T-cell (primary cell): ENCODE data around the gene HCFC1R1. TPM values are rescaled to one million over a fixed set of nuclear protein-coding genes. Genes with fewer than 3 reads are reported as not detected.

Source experiments
- ATAC-seq, 4 experiments: fragments of 200-7000 bp in 3 of 4; fragments of 150-1000 bp in 1 of 4; cut with Tn5 transposase; replicated peaks in 1 of 4; 1 replicate in 3 of 4; 2 replicates in 1 of 4; pipeline ENCODE4 v1.10.0; 2021; ENCODE audit warnings: moderate library complexity in 3 of 4, mild to moderate bottlenecking in 2 of 4, moderate number of reproducible peaks in 1 of 4
- CTCF ChIA-PET, 2 donors: fragments of 300-600 bp; sonication (Branson Sonifier 250); formaldehyde crosslinking; loops; one replicate each; lab custom pipeline; 2022; ENCODE audit warnings: antibody characterized with exemption in 2 of 2; lab: Charles Lee
- POLR2A ChIA-PET, 2 donors: fragments of 300-600 bp; sonication (Branson Sonifier 250); formaldehyde crosslinking; loops; one replicate each; lab custom pipeline; 2022; ENCODE audit warnings: antibody characterized with exemption in 2 of 2; lab: Charles Lee
- DNase-seq, 35 experiments: peaks; one replicate each; pipeline versions ENCODE4 v3.0.0 to v3.0.0-alpha.2; 2013 to 2023
- H3K27ac ChIP-seq: one replicate; pipeline ENCODE4 v1.5.1; 2013; ENCODE audit warnings: low read length
- H3K27me3 ChIP-seq, 2 experiments: replicated peaks in 1 of 2; 1 replicate in 1 of 2; 2 replicates in 1 of 2; pipeline versions ENCODE4 v1.6.1 to v1.7.0; 2013; ENCODE audit warnings: low read length in 1 of 2, mixed read lengths in 1 of 2; ENCODE audit not compliant: control insufficient read depth in 2 of 2, insufficient read depth in 2 of 2; ENCODE audit errors: extremely low read depth in 1 of 2
- H3K36me3 ChIP-seq, 2 donors: 1 replicate in 1 of 2; 2 replicates in 1 of 2; pipeline versions ENCODE4 v1.6.1 to v1.7.0; 2013; ENCODE audit warnings: low read length in 1 of 2; ENCODE audit not compliant: control insufficient read depth in 2 of 2, insufficient read depth in 1 of 2; ENCODE audit errors: extremely low read depth in 1 of 2
- H3K4me1 ChIP-seq, 2 experiments: 1 replicate in 1 of 2; 2 replicates in 1 of 2; pipeline versions ENCODE4 v1.6.1 to v1.7.0; 2013; ENCODE audit warnings: low read length in 2 of 2, mixed read lengths in 1 of 2; ENCODE audit not compliant: insufficient read depth in 2 of 2, control insufficient read depth in 1 of 2; ENCODE audit errors: extremely low read depth in 1 of 2
- H3K4me3 ChIP-seq, 2 donors: 1 replicate in 1 of 2; 2 replicates in 1 of 2; pipeline versions ENCODE4 v1.5.1 to v1.7.0; 2013; ENCODE audit warnings: mild to moderate bottlenecking in 2 of 2, low read length in 1 of 2, moderate library complexity in 1 of 2; ENCODE audit not compliant: control insufficient read depth in 1 of 2; ENCODE audit errors: extremely low read depth in 1 of 2
- H3K9me3 ChIP-seq: 2 replicates; pipeline ENCODE4 v1.7.0; 2013
- H3K27ac Mint-ChIP-seq, 2 donors: one replicate each; pipeline ENCODE4 v1.8.0; 2020 to 2021; ENCODE audit warnings: mild to moderate bottlenecking in 2 of 2, mixed read lengths in 2 of 2
- H3K27me3 Mint-ChIP-seq, 2 donors: one replicate each; pipeline ENCODE4 v1.8.0; 2021 to 2022; ENCODE audit warnings: mixed read lengths in 2 of 2
- H3K36me3 Mint-ChIP-seq: one replicate; pipeline ENCODE4 v1.8.0; 2021; ENCODE audit warnings: mixed read lengths
- H3K4me1 Mint-ChIP-seq, 3 donors: one replicate each; pipeline ENCODE4 v1.8.0; 2020 to 2022; ENCODE audit warnings: mixed read lengths in 3 of 3, mild to moderate bottlenecking in 1 of 3
- H3K4me3 Mint-ChIP-seq, 3 donors: one replicate each; pipeline ENCODE4 v1.8.0; 2020 to 2022; ENCODE audit warnings: mild to moderate bottlenecking in 3 of 3, mixed read lengths in 3 of 3, moderate library complexity in 3 of 3
- H3K9me3 Mint-ChIP-seq, 3 donors: one replicate each; pipeline ENCODE4 v1.8.0; 2020 to 2022; ENCODE audit warnings: mixed read lengths in 3 of 3
- WGBS: methylation state at CpG from one replicate; pipeline ENCODE4 v1.1.5; 2013; ENCODE audit warnings: missing lambda C conversion rate; ENCODE audit not compliant: insufficient coverage; 5-methylcytosine and 5-hydroxymethylcytosine counted together
- total RNA-seq, 35 experiments: library from RNA in 6 of 35; stranded (reverse) in 6 of 35; fragments of 120-200 nt in 1 of 35; gene quantifications; one replicate each; pipeline versions ENCODE4 v1.2.1 to v1.2.4 and lab custom pipeline; 2013 to 2026

The HCFC1R1 gene
- total RNA-seq, 5 donors from 2014 or later (not counting 1 experiment from before 2014, with no cell fraction given) = 11.4 to 25.9 (median 22.3) TPM

DNA sequence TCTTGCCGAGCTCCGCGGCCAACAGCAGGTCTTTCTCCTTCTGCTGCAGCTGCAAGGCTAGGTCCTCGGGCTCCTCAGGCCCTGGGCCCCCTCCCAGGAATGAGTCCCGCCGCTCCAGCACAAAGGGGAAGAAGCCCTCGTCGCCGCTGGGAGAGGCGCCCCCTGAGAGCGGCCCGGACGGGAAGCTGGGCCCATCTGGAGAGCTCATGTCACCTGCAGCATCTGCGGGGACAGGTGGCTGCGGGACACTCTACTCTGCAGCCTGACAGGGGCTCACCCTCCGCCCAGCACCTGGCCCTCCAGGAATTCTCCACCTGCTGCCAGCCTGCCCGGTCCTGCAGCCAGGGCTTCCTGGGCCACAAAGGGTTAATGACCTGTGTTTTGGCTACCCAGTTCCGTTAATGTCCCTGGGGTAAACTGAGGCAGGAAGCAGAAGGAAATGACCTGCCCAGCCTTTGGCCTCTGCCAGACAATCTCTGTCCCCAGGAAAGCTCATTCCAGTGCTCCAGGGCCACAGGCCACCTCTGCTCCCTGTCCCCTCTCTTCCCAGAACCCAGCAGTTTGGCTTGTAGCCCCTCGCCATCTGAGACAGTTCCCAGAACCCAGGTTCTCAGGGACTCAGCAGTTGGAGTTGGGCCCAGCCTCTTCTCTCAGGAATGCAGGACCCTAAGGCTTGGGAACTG is 11.7 kb upstream of the HCFC1R1 start:
- Mint-ChIP-seq H3K36me3 (no peaks in the 10 kb centered on the region), H3K9me3 (no peaks in the 10 kb centered on the region), H3K4me1 (peaks cover 8 to 19% (median 19%) of the 10 kb centered on the region in 3 donors), H3K27ac (peak overlapping the region in 1 of 2 donors; percentile 43), H3K27me3 (peaks cover 52 to 76% of the 10 kb centered on the region in 2 donors), H3K4me3 (peak overlapping the region in 1 of 3 donors; percentile 35)
- CTCF ChIA-PET = interaction anchor here in 1 of 2 donors (0.6 to 1.0 kb wide), 2 partner anchors 8 to 9 kb away, joined by 4 to 5 read pairs; no protein-coding TSS in a partner anchor
- Histone ChIP-seq H3K36me3 (no peaks in the 10 kb centered on the region), H3K4me1 (peaks cover 0 to 19% of the 10 kb centered on the region in 2 experiments), H3K4me3 (no peak overlapping the region), H3K9me3 (no peaks in the 10 kb centered on the region), H3K27me3 (peaks cover 10 to 98% of the 10 kb centered on the region in 2 experiments), H3K27ac (no peak overlapping the region)
- POLR2A ChIA-PET = interaction anchor here (0.6 kb wide), 2 partner anchors 10 to 112 kb away, joined by 5 to 8 read pairs; no protein-coding TSS in a partner anchor
- WGBS = 33% methylated on average over 18 of the region's 19 CpGs
- DNase-seq = no peak
- ATAC-seq = no peak

- peaks cover 7 to 89% of the 10 kb centered on the region in 2 experiments for H3K27me3 ChIP-seq
Measured at GRCh38 chr16:3032624-3033023, 8.9 kb upstream of the HCFC1R1 start.

GRCh38 chr16:3030222-3031212 is 6.8 kb upstream of the HCFC1R1 start:
- H3K4me3 ChIP-seq = no peak overlapping the region
- H3K27ac ChIP-seq = no peak overlapping the region
- ChIA-PET POLR2A (interaction anchor here in 1 of 2 donors (0.6 kb wide), 1 partner anchor 1841 kb away, joined by 3 read pairs; no protein-coding TSS in a partner anchor), CTCF (interaction anchor here (1.0 to 2.0 kb wide), 3 partner anchors 23 to 100 kb away, joined by 3 to 28 read pairs (median 3); no protein-coding TSS in a partner anchor)
- peaks cover 3 to 32% of the 10 kb centered on the region in 2 experiments for H3K4me1 ChIP-seq
- Mint-ChIP-seq H3K4me1 (peaks cover 19 to 40% (median 28%) of the 10 kb centered on the region in 3 donors), H3K9me3 (no peaks in the 10 kb centered on the region), H3K27ac (no peak overlapping the region), H3K27me3 (peaks cover 40 to 48% of the 10 kb centered on the region in 2 donors), H3K4me3 (peak overlapping the region; percentile 44 to 74 (median 62)), H3K36me3 (peaks cover 9% of the 10 kb centered on the region)
- no peaks in the 10 kb centered on the region for H3K9me3 ChIP-seq
- H3K36me3 ChIP-seq = peaks cover 15 to 22% of the 10 kb centered on the region in 2 donors
- DNase-seq = no peak
- ATAC-seq = no peak
- WGBS = 81% methylated on average over 29 of the region's 33 CpGs
- H3K27me3 ChIP-seq = peaks cover 7 to 69% of the 10 kb centered on the region in 2 experiments

More at GRCh38 chr16:3032624-3033023, 8.9 kb upstream of the HCFC1R1 start:
- Mint-ChIP-seq H3K4me1 (peaks cover 25 to 44% (median 35%) of the 10 kb centered on the region in 3 donors), H3K9me3 (no peaks in the 10 kb centered on the region), H3K4me3 (no peak overlapping the region), H3K27ac (peak overlapping the region in 1 of 2 donors; percentile 55), H3K27me3 (peaks cover 51 to 60% of the 10 kb centered on the region in 2 donors), H3K36me3 (no peaks in the 10 kb centered on the region)
- WGBS = 36% methylated on average over 5 of the region's 7 CpGs
- Histone ChIP-seq H3K36me3 (peaks cover 0 to under 1% of the 10 kb centered on the region in 2 donors), H3K9me3 (no peaks in the 10 kb centered on the region), H3K4me1 (peaks cover 3 to 45% of the 10 kb centered on the region in 2 experiments), H3K4me3 (no peak overlapping the region), H3K27ac (no peak overlapping the region)
- DNase-seq (no peak), ATAC-seq (no peak)
- ChIA-PET POLR2A (interaction anchor here in 1 of 2 donors (0.6 kb wide), 1 partner anchor 45 kb away, joined by 3 read pairs; no protein-coding TSS in a partner anchor), CTCF (interaction anchor here (0.7 to 1.3 kb wide), 3 partner anchors 12 to 225 kb away, joined by 3 to 7 read pairs (median 5); partner anchors contain the start of gene TNFRSF12A (in 1 of the 2))

- H3K4me3 ChIP-seq = peak overlapping the region in 1 of 2 donors; percentile 35
- ATAC-seq = peak; percentile 23 to 51 (median 37)
- no peaks in the 10 kb centered on the region for H3K9me3 Mint-ChIP-seq
Measured at GRCh38 chr16:3029491-3030221, 5.9 kb upstream of the HCFC1R1 start.

DNA sequence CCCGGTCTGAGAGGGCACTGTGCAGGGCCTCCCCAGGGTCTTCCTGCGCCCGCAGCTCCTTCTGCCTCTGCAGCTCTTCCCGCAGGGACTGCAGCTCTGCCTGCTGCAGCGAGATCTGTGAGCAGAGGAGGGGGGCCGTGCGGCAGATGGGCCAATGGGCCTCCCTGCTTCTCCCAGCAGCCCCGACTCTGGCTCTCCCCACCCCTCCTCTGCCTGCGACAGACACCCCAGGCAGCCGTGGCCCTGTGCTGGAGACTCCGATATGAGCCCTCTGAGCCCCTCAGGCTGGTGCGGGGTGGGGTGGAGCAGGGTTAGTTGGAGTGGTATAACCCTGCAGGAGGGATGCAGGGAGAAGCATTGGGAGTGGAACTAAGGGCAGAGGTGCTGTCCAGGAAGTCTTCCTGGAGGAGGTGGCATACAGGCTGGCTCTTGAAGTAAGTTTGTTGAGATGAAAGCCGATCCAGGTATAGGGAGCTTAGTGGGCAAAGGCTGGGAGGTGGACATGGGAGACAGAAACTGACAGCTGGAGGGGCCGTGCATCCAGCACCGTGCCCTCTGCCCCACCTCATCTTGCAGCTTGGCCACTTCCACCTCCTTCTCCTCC is 5.1 kb upstream of the HCFC1R1 start:
- H3K4me3 Mint-ChIP-seq = peak overlapping the region; percentile 28 to 74 (median 36)
- no peaks in the 10 kb centered on the region for H3K9me3 ChIP-seq
- ChIA-PET POLR2A (interaction anchor here in 1 of 2 donors (0.6 kb wide), 1 partner anchor 78 kb away, joined by 3 read pairs; no protein-coding TSS in a partner anchor), CTCF (interaction anchor here (0.6 to 1.8 kb wide), 16 partner anchors 9 to 629 kb away, joined by 3 to 29 read pairs (median 5); partner anchors contain the start of genes TNFRSF12A (in 1 of the 2) and ZNF213 (in 1 of the 2))
- DNase-seq = no peak
- no peaks in the 10 kb centered on the region for H3K9me3 Mint-ChIP-seq
- H3K27me3 Mint-ChIP-seq = peaks cover 29 to 35% of the 10 kb centered on the region in 2 donors
- 19% methylated on average over 5 of the region's 15 CpGs for WGBS
- H3K27ac ChIP-seq = no peak overlapping the region
- ATAC-seq = no peak
- H3K4me1 Mint-ChIP-seq = peaks cover 25 to 41% (median 35%) of the 10 kb centered on the region in 3 donors
- peaks cover 7 to 52% of the 10 kb centered on the region in 2 experiments for H3K27me3 ChIP-seq
- peak overlapping the region in 1 of 2 donors; percentile 35 for H3K4me3 ChIP-seq
- H3K27ac Mint-ChIP-seq = no peak overlapping the region
- peaks cover 15 to 26% of the 10 kb centered on the region in 2 donors for H3K36me3 ChIP-seq
- H3K36me3 Mint-ChIP-seq = peaks cover 12% of the 10 kb centered on the region
- H3K4me1 ChIP-seq = peaks cover 5 to 45% of the 10 kb centered on the region in 2 experiments

More at GRCh38 chr16:3029491-3030221, 5.9 kb upstream of the HCFC1R1 start:
- CTCF ChIA-PET = interaction anchor here in 1 of 2 donors (0.6 to 1.1 kb wide), 2 partner anchors 25 to 26 kb away, joined by 3 to 6 read pairs; no protein-coding TSS in a partner anchor
- Mint-ChIP-seq H3K36me3 (peaks cover 9% of the 10 kb centered on the region), H3K27ac (no peak overlapping the region), H3K4me1 (peaks cover 19 to 36% (median 29%) of the 10 kb centered on the region in 3 donors), H3K27me3 (peaks cover 35 to 39% of the 10 kb centered on the region in 2 donors), H3K4me3 (peak overlapping the region; percentile 44 to 74 (median 62))
- no peak overlapping the region for H3K27ac ChIP-seq
- peaks cover 3 to 38% of the 10 kb centered on the region in 2 experiments for H3K4me1 ChIP-seq
- H3K27me3 ChIP-seq = peaks cover 7 to 61% of the 10 kb centered on the region in 2 experiments
- H3K36me3 ChIP-seq = peaks cover 15 to 26% of the 10 kb centered on the region in 2 donors
- H3K9me3 ChIP-seq = no peaks in the 10 kb centered on the region
- DNase-seq = peak in 5 of 35 experiments; percentile 30 to 59 (median 35)
- WGBS = 7% methylated on average over 54 of the region's 59 CpGs
- POLR2A ChIA-PET = interaction anchor here in 1 of 2 donors (0.6 kb wide), 1 partner anchor 77 kb away, joined by 3 read pairs; no protein-coding TSS in a partner anchor
